ENCODE results near the gene ASTL.
"Not testable (repeated sequence)": the region's sequence is repeated elsewhere in the genome, so short reads cannot be mapped to it uniquely, and the experiment has no call there.

Gene ASTL

DNA sequence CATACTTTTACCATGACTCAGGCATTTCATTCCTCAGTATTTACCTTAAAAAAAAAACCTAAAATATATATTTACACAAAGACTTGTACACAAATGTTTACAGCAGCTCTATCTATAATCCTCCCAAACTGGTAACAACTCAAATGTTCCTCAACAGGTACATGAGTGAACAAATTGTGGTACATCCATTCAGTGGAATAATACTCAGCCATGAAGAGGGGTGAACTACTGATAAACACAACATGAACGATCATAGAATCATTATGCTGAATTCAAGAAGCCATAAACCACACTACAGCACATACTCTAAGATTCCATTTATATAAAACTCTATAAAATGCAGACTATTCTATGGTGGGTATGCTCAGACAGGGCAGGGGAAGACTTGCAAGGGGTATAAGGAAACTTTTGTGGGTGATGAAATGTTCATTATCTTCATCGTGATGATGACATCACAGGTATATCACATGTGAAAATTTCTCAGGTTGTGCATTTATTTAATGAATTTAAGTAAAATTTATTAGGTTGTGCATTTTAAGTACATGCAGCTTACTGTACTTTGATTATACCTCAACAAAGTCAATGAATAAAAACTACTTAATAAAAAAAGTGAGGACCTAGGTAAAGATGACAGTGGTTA, 31.7 kb upstream of the ASTL start:
- no peak for DNase-seq (ENCODE audit: low read depth)
- TF ChIP-seq, protein P1, sequence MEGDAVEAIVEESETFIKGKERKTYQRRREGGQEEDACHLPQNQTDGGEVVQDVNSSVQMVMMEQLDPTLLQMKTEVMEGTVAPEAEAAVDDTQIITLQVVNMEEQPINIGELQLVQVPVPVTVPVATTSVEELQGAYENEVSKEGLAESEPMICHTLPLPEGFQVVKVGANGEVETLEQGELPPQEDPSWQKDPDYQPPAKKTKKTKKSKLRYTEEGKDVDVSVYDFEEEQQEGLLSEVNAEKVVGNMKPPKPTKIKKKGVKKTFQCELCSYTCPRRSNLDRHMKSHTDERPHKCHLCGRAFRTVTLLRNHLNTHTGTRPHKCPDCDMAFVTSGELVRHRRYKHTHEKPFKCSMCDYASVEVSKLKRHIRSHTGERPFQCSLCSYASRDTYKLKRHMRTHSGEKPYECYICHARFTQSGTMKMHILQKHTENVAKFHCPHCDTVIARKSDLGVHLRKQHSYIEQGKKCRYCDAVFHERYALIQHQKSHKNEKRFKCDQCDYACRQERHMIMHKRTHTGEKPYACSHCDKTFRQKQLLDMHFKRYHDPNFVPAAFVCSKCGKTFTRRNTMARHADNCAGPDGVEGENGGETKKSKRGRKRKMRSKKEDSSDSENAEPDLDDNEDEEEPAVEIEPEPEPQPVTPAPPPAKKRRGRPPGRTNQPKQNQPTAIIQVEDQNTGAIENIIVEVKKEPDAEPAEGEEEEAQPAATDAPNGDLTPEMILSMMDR (IDR thresholded peaks at IDR 0.05; ENCODE audit: low read depth, low read length, missing control alignments): no peak
- H3K4me3 ChIP-seq (ENCODE audit: low read depth, low read length): no peak overlapping the region

- no peak overlapping the region for H3K4me3 ChIP-seq (ENCODE audit: low read depth, low read length)
- no peak for DNase-seq (ENCODE audit: low read depth)
- TF ChIP-seq, protein P1 (IDR thresholded peaks at IDR 0.05; ENCODE audit: low read depth, low read length, missing control alignments): no peak
Observed at GRCh38 chr2:96167407-96168013, 29.2 kb upstream of the ASTL start.

DNA sequence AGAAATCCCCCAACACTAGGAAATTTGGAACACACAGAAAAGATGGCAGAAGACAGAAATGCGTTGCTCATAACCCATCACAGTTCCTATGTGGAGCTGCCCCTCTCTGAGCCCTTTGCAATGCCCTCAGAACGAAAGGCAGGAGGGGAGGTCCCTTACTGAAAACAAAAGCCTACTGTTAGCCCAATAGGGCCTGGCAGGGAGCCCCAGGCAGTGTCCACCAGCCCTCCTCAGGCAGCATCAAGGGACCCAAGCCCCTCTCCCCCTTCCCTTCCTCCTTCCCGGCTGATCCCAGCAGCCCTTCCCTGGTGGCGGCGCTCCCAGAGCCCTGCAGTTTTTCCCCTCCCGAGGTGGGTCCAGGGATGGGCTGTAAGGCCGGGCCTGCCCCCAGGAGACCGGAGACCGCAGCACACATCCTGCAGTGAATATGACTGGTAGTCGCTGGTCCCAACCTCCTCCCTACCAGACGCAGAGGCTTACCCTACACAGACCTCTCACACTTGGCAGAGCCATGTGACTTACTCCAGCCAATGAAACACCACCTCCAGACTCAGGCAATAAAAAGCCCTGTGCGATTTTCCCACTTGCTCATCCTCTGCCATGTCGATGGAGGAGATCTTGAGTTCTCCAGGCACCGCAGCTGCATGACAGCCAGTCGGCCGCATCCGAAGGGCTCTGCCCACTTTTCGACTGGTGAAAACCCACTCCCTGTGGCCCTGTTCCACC, 26.3 kb upstream of the ASTL start:
- peak overlapping the region; percentile 59 for H3K4me3 ChIP-seq (ENCODE audit: low read depth, low read length)
- TF ChIP-seq, protein P1 (IDR thresholded peaks at IDR 0.05; ENCODE audit: low read depth, low read length, missing control alignments): no peak
- peak; percentile 90 for DNase-seq (ENCODE audit: low read depth)

DNA sequence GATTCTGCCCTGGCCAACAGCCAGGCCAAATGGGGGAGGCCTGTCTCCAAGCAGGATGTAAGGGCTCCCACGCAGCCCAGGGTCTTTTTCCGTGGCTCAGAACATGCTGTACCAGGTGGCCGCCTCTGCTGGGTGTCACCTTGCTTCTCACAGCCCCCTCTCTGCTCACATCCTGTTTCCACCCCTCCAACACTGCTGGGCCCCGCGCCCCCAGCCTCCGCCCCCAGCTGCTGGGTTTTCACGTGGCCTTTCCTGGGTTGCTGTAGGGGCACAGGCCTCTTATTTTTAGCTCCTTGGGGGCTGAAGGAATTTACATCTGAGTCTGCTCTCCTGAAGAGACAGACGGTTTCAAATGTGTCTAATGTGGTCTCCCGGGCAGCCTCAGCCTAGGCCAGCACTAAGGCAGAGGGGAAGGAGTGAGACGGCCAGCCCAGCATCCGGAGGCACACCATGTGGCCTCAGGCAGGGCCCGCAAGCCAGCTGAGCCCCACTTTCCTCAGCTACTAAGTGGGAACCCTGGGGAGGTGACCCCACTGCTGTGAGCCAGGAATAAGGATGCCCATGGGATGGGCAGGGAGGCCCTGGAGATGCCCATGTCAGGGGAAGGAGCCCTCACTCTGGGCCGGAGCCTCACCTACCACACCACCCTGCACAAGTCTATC, 25.6 kb upstream of the ASTL start:
- H3K4me3 ChIP-seq (ENCODE audit: low read depth, low read length): peak overlapping the region; percentile 59

GRCh38 chr2:96163415-96163767, 25.1 kb upstream of the ASTL start:
- no peak for DNase-seq (ENCODE audit: low read depth)
- H3K4me3 ChIP-seq (ENCODE audit: low read depth, low read length): peak overlapping the region; percentile 2; the same call in 1 of the 2 replicates
- TF ChIP-seq, protein P1 (IDR thresholded peaks at IDR 0.05; ENCODE audit: low read depth, low read length, missing control alignments): no peak

More for the DNA sequence above, 25.6 kb upstream of the ASTL start:
- TF ChIP-seq, protein P1 (IDR thresholded peaks at IDR 0.05; ENCODE audit: low read depth, low read length, missing control alignments): no peak
- peak; percentile 87 for DNase-seq (ENCODE audit: low read depth)

- no peak overlapping the region for H3K4me3 ChIP-seq (ENCODE audit: low read depth, low read length)
- TF ChIP-seq, protein P1 (IDR thresholded peaks at IDR 0.05; ENCODE audit: low read depth, low read length, missing control alignments): no peak
- DNase-seq (ENCODE audit: low read depth): no peak
Observed at GRCh38 chr2:96161898-96162297, 23.6 kb upstream of the ASTL start.

DNA sequence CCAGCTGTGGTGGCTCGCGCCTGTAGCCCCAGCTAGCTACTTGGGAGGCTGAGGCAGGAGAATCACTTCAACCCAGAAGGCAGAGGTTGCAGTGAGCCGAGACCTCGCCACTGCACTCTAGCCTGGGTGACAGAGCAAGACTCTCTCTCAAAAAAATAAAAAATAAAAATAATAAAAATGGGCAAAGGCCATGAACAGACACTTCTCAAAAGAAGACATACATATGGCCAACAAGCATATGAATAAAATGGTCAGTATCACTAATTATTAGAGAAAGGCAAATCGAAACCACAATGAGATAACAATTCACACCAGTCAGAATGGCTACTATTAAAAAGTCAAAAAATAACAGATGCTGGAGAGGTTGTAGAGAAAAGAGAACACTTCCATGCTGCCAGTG, 22.1 kb upstream of the ASTL start:
- H3K4me3 ChIP-seq (ENCODE audit: low read depth, low read length); DNase-seq (ENCODE audit: low read depth): not testable (repeated sequence)
